Esophagus squamous epithelium (tissue), 5 donors: ENCODE data around the gene WDR86. TPM values are rescaled to one million over a fixed set of nuclear protein-coding genes. Genes with fewer than 3 reads are reported as not detected.
A peak's percentile ranks its signal among the peaks of the same experiment; 100 is the strongest.

Experiments used
- DNase-seq: peaks from one replicate; lab custom pipeline; 2025; lab: John Stamatoyannopoulos, UW
- H3K27ac ChIP-seq, 4 donors: fragments of 200-600 bp; sonication (generic); one replicate each; pipeline ENCODE4 v1.5.1; 2016 to 2019; ENCODE audit warnings: mild to moderate bottlenecking in 1 of 4
- H3K27me3 ChIP-seq, 4 donors: fragments of 200-600 bp; sonication (generic); 1 replicate in 3 of 4; 2 replicates in 1 of 4; pipeline versions ENCODE4 v1.5.1 to v1.6.0; 2017 to 2021; ENCODE audit warnings: antibody characterized with exemption in 1 of 4
- H3K36me3 ChIP-seq, 3 donors: fragments of 200-600 bp; sonication (generic); one replicate each; pipeline ENCODE4 v1.5.1; 2016 to 2019
- H3K4me1 ChIP-seq, 3 donors: fragments of 200-600 bp; sonication (generic); one replicate each; pipeline ENCODE4 v1.5.1; 2017 to 2019
- H3K4me3 ChIP-seq, 4 donors: fragments of 200-600 bp; sonication (generic); 1 replicate in 3 of 4; 2 replicates in 1 of 4; pipeline ENCODE4 v1.5.1; 2016 to 2019; ENCODE audit warnings: mild to moderate bottlenecking in 2 of 4, moderate library complexity in 1 of 4
- H3K9me3 ChIP-seq, 3 donors: fragments of 200-600 bp; sonication (generic); one replicate each; pipeline ENCODE4 v1.5.1; 2016 to 2019
- POLR2A ChIP-seq, 4 donors: fragments of 450-650 bp; IDR thresholded peaks; one replicate each; pipeline ENCODE4 v1.6.1; 2017; ENCODE audit warnings: antibody characterized with exemption in 4 of 4, mild to moderate bottlenecking in 4 of 4, moderate library complexity in 3 of 4
- whole genome bisulfite sequencing, 2 donors: methylation state at CpG; one replicate each; pipeline ENCODE4 v1.1.5; 2018; 5-methylcytosine and 5-hydroxymethylcytosine counted together
- intact Hi-C: fragments of 100-400 bp; cut with DNase I; formaldehyde crosslinking; loops from one replicate; pipeline ENCODE4 v1.15.0; 2022
- total RNA-seq, 4 donors: library from RNA; depleted of rRNA; stranded (reverse); fragments of >200 nt; gene quantifications; one replicate each; pipeline ENCODE4 v1.1.0, GENCODE V29; 2016
- TF ChIP-seq, protein P1 (sequence below), 6 experiments: fragments of 450-650 bp in 4 of 6; fragments of 200-600 bp in 2 of 6; sonication (generic) in 2 of 6; IDR thresholded peaks; one replicate each; pipeline ENCODE4 v1.5.1; 2016 to 2019; ENCODE audit warnings: antibody characterized with exemption in 6 of 6, mild to moderate bottlenecking in 4 of 6, moderate library complexity in 4 of 6
- donor health status: DM: yes; HTN: yes; CAD: no.

The WDR86 gene
- total RNA-seq, 4 donors from 2014 or later = 0.53 to 4.6 (median 1.5) TPM

DNA sequence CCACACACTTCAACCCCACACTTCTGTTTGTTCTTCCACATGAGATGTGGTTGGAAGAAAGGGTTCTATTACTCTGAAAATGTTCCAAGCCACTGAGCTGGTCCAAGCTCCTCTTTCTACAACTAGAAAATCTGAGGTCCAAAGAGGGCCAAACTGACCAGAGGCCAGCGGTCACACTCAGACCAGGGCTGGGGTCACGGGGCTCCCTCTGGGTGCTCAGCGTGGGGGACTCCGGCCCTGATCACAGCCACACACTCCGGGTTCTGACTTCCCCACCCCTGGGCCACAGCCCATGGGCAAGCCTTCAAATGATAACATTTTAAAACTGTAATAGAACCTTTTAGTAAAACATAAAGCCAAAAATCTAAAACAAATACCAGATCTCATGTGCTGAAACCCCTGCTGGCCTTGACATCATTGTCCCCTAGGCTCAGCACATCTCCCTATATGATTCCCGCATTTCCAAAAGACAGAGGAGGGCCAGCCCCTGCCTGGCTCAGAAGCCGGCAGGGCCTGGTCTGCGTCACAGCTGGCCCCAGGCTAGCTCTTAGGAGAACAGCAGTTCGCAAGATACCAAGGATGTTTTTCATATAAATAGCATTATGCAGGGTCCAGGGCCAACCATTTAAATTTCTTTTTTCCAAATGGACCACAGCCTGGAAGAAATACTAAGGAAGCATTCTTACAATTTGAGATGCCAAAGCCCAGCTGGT lies 26.8 kb upstream of the WDR86 start:
- Histone ChIP-seq H3K36me3 (no peaks in the 10 kb centered on the region), H3K4me3 (no peak overlapping the region), H3K9me3 (no peaks in the 10 kb centered on the region), H3K27ac (peak overlapping the region; percentile 41 to 84 (median 55)), H3K27me3 (peaks cover 0 to 47% (median 2%) of the 10 kb centered on the region in 4 donors), H3K4me1 (peaks cover 6 to 37% (median 20%) of the 10 kb centered on the region in 3 donors)
- intact Hi-C loops = no loop called here
- DNase-seq = no peak
- no peak for TF ChIP-seq POLR2A (IDR thresholded peaks at IDR 0.05)
- TF ChIP-seq, protein P1, sequence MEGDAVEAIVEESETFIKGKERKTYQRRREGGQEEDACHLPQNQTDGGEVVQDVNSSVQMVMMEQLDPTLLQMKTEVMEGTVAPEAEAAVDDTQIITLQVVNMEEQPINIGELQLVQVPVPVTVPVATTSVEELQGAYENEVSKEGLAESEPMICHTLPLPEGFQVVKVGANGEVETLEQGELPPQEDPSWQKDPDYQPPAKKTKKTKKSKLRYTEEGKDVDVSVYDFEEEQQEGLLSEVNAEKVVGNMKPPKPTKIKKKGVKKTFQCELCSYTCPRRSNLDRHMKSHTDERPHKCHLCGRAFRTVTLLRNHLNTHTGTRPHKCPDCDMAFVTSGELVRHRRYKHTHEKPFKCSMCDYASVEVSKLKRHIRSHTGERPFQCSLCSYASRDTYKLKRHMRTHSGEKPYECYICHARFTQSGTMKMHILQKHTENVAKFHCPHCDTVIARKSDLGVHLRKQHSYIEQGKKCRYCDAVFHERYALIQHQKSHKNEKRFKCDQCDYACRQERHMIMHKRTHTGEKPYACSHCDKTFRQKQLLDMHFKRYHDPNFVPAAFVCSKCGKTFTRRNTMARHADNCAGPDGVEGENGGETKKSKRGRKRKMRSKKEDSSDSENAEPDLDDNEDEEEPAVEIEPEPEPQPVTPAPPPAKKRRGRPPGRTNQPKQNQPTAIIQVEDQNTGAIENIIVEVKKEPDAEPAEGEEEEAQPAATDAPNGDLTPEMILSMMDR (IDR thresholded peaks at IDR 0.05) = no peak
- 49 to 81% methylated on average over 4 to 7 of the region's 9 CpGs for WGBS, 2 donors

DNA sequence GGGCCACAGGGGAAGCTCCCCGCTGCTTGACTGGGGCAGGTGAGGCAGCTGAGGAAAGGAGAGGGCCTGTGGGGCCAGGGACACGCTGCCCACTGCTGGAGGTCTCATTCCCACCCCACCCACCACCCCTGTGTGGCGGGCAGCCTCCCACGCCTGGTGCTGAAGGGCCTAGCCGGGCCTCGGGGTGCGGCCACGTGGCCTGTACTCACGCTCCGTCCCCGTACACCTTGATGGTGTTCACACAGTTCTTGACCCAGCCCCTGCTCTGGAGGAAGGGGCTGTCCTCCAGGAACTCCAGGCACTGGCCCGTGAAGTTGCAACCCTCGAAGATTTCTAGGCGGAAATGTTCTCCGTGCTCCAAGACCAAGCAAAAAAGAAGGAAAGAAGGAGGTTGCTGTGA lies 26.1 kb upstream of the WDR86 start:
- no peak for DNase-seq
- H3K4me1 ChIP-seq = peaks cover 6 to 31% (median 19%) of the 10 kb centered on the region in 3 donors
- H3K36me3 ChIP-seq = no peaks in the 10 kb centered on the region
- TF ChIP-seq, protein P1 (IDR thresholded peaks at IDR 0.05) = no peak
- no peak for TF ChIP-seq POLR2A (IDR thresholded peaks at IDR 0.05)
- peaks cover 0 to 41% (median 2%) of the 10 kb centered on the region in 4 donors for H3K27me3 ChIP-seq
- H3K27ac ChIP-seq = peak overlapping the region in 2 of 4 donors; percentile 68 to 84
- no peak overlapping the region for H3K4me3 ChIP-seq
- no peaks in the 10 kb centered on the region for H3K9me3 ChIP-seq
- intact Hi-C loops = no loop called here
- 77 to 100% methylated on average over 3 to 7 of the region's 15 CpGs for WGBS, 2 donors

DNA sequence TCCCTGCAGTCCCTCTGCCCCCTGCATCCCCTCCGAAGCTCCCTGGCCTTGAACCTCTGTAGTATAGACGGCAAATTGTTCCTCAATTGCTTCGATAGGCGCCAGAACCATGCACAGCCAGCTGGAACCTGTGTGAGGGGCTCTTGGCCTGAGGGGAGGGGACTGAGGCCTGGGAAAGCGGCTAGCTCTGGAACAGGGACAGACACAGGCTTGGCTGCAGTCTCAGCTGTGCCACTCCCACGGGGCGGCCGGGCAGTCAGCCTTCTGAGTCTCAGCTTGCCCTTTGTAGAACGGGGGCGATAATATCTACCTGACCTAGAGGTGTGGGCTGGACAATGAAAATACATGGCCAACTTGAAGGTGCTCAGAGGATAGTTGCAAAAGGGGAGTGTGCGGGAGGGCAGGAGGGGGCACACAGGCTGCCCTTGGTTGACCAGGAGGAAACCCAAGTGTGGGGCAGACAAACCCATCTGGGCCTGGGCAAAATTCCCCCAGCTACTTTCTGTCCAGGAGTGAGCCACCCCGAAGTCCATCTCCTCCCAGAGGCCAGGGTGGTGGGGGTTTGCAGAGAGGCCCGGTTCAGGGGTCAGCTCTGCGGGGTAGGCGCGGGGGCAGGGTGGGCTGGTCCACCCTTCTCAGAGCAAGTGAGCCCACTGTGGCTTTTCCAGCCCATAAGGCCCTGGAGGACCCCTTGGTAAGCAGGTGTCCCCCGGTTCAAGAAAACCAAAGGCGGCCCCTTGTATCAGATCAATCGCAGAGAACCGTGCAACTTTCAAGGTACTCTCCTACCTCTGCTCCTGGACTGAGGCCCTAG lies 25.5 kb upstream of the WDR86 start:
- Histone ChIP-seq H3K9me3 (no peaks in the 10 kb centered on the region), H3K27ac (no peak overlapping the region), H3K27me3 (peaks cover 0 to 34% (median 2%) of the 10 kb centered on the region in 4 donors), H3K4me3 (no peak overlapping the region), H3K4me1 (peaks cover 6 to 25% (median 12%) of the 10 kb centered on the region in 3 donors), H3K36me3 (no peaks in the 10 kb centered on the region)
- no peak for TF ChIP-seq POLR2A (IDR thresholded peaks at IDR 0.05)
- TF ChIP-seq, protein P1 (IDR thresholded peaks at IDR 0.05) = no peak
- 91 to 100% methylated on average over 1 to 5 of the region's 20 CpGs for WGBS, 2 donors
- intact Hi-C loops = no loop called here
- no peak for DNase-seq

DNA sequence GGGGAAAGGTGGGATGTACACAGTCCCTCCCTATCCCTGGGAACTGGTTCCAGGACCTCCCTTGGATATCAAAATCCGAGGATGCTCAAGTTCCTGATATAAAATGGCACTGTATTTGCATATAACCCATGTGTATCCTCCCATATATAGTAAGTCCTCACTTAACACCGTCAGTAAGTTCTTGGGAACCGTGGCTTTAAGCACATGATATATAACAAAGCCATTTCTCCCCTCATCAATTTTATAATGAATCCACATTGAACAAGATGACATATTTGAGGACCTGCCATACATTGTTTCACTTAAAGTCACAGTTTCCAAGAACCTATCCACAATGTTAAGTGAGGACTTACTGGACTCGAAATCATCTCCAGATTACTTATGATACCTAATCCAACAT lies 24.7 kb upstream of the WDR86 start:
- intact Hi-C loops = no loop called here
- no peaks in the 10 kb centered on the region for H3K36me3 ChIP-seq
- no peak for TF ChIP-seq POLR2A (IDR thresholded peaks at IDR 0.05)
- TF ChIP-seq, protein P1 (IDR thresholded peaks at IDR 0.05) = no peak
- 87 to 89% methylated on average over 4 of the region's 4 CpGs for WGBS, 2 donors
- H3K4me3 ChIP-seq = no peak overlapping the region
- H3K27ac ChIP-seq = no peak overlapping the region
- peaks cover under 1 to 25% (median 4%) of the 10 kb centered on the region in 3 donors for H3K4me1 ChIP-seq
- no peak for DNase-seq
- no peaks in the 10 kb centered on the region for H3K9me3 ChIP-seq
- H3K27me3 ChIP-seq = peaks cover 0 to 27% (median 0%) of the 10 kb centered on the region in 4 donors
